Epithelial cell of esophagus (primary cell): Measurements from ENCODE around the gene KRT15.
A peak's percentile ranks its signal among the peaks of the same experiment; 100 is the strongest.

ENCODE experiments used
- DNase-seq: peaks from one replicate; pipeline ENCODE4 v3.0.0; 2010; ENCODE audit warnings: low read depth
- H3K4me3 ChIP-seq: 2 replicates; pipeline ENCODE4 v1.5.1; 2011; ENCODE audit warnings: mild to moderate bottlenecking, low read length, control low read depth
- TF ChIP-seq, protein P1 (sequence below): IDR thresholded peaks from 2 replicates; pipeline ENCODE4 v1.5.1; 2011; ENCODE audit warnings: low read depth, mild to moderate bottlenecking, low read length, control low read depth, inconsistent platforms; ENCODE audit not compliant: insufficient read depth; ENCODE audit errors: missing control alignments

KRT15 gene

GRCh38 chr17:41538565-41538991 is 19.9 kb upstream of the KRT15 start:
- TF ChIP-seq, protein P1, sequence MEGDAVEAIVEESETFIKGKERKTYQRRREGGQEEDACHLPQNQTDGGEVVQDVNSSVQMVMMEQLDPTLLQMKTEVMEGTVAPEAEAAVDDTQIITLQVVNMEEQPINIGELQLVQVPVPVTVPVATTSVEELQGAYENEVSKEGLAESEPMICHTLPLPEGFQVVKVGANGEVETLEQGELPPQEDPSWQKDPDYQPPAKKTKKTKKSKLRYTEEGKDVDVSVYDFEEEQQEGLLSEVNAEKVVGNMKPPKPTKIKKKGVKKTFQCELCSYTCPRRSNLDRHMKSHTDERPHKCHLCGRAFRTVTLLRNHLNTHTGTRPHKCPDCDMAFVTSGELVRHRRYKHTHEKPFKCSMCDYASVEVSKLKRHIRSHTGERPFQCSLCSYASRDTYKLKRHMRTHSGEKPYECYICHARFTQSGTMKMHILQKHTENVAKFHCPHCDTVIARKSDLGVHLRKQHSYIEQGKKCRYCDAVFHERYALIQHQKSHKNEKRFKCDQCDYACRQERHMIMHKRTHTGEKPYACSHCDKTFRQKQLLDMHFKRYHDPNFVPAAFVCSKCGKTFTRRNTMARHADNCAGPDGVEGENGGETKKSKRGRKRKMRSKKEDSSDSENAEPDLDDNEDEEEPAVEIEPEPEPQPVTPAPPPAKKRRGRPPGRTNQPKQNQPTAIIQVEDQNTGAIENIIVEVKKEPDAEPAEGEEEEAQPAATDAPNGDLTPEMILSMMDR = no peak
- H3K4me3 ChIP-seq = no peak overlapping the region
- DNase-seq = peak; percentile 43

GRCh38 chr17:41537990-41538389 is 19.3 kb upstream of the KRT15 start:
- DNase-seq = peak; percentile 80
- H3K4me3 ChIP-seq = no peak overlapping the region
- TF ChIP-seq, protein P1 = no peak

- TF ChIP-seq, protein P1 = no peak
- H3K4me3 ChIP-seq = no peak overlapping the region
- no peak for DNase-seq
Observed at GRCh38 chr17:41537614-41537954, 18.9 kb upstream of the KRT15 start.

DNA sequence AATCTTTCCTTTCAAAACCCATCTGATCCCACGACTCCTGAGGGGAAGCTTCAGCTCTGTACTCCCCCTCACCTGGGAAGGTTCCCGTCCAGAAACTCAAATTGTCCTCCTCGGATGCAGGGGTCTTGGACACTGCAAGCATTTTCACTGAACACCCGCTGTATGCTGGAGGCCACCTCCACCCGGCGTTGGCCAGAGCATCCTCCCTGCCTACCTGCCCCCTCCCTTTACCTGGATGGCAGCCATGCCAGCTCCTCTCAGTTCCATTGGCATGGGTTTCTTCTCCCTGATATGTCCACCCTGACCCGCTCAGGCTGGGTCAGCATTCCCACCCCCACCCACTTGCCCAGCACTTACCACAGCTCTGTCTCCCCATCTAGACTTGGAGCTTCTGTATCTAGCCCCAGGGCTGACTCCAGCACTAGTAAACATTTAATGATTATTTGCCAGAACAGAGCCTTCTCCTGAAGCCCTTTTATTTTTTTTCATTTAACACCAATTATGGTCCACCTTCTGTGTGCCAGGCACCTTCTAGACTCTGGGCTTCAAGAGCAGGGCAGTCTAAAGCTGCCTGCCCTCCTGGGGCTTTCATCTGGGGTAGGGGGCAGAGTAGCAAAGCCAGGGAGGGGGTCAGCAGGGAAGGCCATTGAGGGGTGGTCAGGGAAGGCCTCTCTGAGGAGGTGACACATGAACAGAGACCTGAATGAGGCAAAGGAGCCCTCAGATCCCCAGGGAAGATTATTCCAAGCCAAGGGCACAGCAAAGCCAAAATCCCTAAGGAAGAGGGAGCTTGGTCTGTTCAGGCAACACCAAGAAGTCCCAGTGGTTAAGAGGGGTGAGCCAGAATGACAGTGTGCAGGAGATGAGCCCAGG is 18.3 kb upstream of the KRT15 start:
- no peak for DNase-seq
- TF ChIP-seq, protein P1 = no peak
- no peak overlapping the region for H3K4me3 ChIP-seq

DNA sequence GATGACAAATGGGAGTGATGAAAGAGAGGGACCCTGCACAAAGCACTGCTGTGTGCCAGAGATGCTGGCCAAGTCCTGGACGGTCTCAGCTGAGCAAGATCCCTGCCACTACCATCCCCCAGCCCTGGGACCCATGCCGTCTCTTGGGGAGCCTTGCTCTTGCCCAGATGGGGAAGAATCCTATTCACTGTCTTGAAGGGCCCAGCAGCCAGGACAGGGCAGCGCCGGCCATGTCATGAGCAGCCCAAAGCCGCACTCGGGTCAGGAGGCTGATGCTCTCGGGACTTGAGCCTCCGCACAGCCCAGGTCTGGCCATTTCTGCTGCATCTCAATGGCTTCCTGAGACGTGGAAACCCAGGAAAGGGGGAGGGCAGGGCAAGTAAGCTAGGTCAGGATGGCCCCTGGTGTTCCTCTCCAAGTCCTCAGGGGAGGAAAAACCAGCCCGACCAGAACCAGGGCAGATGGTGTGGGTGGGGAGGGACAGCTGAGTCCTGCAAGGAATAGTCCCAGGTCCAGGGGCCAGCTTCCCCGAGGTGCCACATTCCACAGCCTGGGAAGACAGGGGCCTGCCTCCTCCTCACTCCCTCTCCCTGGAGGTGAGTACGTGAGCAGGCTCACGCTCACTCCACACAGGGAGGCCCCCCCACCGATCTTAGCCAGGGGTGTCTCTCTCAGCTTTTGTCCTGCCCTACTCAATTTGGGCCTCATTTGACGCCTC is 17.2 kb upstream of the KRT15 start:
- H3K4me3 ChIP-seq = no peak overlapping the region
- DNase-seq = peak; percentile 50
- TF ChIP-seq, protein P1 = no peak

- TF ChIP-seq, protein P1 = no peak
- H3K4me3 ChIP-seq = no peak overlapping the region
- DNase-seq = no peak
Observed at GRCh38 chr17:41534899-41535546, 16.3 kb upstream of the KRT15 start.
